NB4 (cell line): Measurements from ENCODE around the gene TMEM86B.

Experiments
- DNase-seq: peaks from one replicate; pipeline ENCODE4 v3.0.0; 2010; ENCODE audit warnings: low read depth
- H3K4me3 ChIP-seq: one replicate; pipeline ENCODE4 v1.5.1; 2011; ENCODE audit warnings: mild to moderate bottlenecking, low read depth, low read length, moderate library complexity
- CTCF ChIP-seq: IDR thresholded peaks from one replicate; pipeline ENCODE4 v1.5.1; 2012; ENCODE audit warnings: low read depth, low read length
- MAX ChIP-seq: IDR thresholded peaks from 2 replicates; pipeline ENCODE4 v1.6.1; 2011; ENCODE audit warnings: low read depth, low read length
- MYC ChIP-seq: IDR thresholded peaks from 2 replicates; pipeline ENCODE4 v1.6.1; 2011; ENCODE audit warnings: low read depth, low read length
- POLR2A ChIP-seq: IDR thresholded peaks from 2 replicates; pipeline ENCODE4 v1.6.1; 2011; ENCODE audit warnings: mild to moderate bottlenecking; ENCODE audit not compliant: insufficient read length; ENCODE audit errors: extremely low read depth

The TMEM86B gene

GRCh38 chr19:55265723-55266386 lies 37.3 kb upstream of the TMEM86B start:
- TF ChIP-seq POLR2A (no peak), MAX (no peak), MYC (no peak)
- H3K4me3 ChIP-seq = no peak overlapping the region
- DNase-seq = no peak

GRCh38 chr19:55265173-55265572 lies 36.6 kb upstream of the TMEM86B start:
- no peak for TF ChIP-seq POLR2A
- no peak for TF ChIP-seq MAX
- no peak for TF ChIP-seq MYC
- no peak for TF ChIP-seq CTCF
- H3K4me3 ChIP-seq = no peak overlapping the region
- no peak for DNase-seq

GRCh38 chr19:55264531-55264930 lies 36.0 kb upstream of the TMEM86B start:
- TF ChIP-seq MAX (no peak), CTCF (no peak), POLR2A (no peak), MYC (no peak)
- H3K4me3 ChIP-seq = no peak overlapping the region
- DNase-seq = no peak

- TF ChIP-seq POLR2A = no peak
- TF ChIP-seq CTCF = no peak
- no peak for TF ChIP-seq MYC
- no peak for TF ChIP-seq MAX
- DNase-seq = no peak
These were observed 33.8 kb upstream of the TMEM86B start for GRCh38 chr19:55262359-55262758.

GRCh38 chr19:55261671-55262126 lies 33.1 kb upstream of the TMEM86B start:
- DNase-seq = no peak
- no peak for TF ChIP-seq MYC
- no peak for TF ChIP-seq CTCF
- TF ChIP-seq MAX = no peak
- TF ChIP-seq POLR2A = no peak
- no peak overlapping the region for H3K4me3 ChIP-seq

More at GRCh38 chr19:55262359-55262758, 33.8 kb upstream of the TMEM86B start:
- no peak overlapping the region for H3K4me3 ChIP-seq

- DNase-seq = peak; percentile 30
- H3K4me3 ChIP-seq = peak overlapping the region; percentile 69
- TF ChIP-seq MAX (no peak), POLR2A (no peak), MYC (no peak), CTCF (no peak)
These were observed 31.1 kb upstream of the TMEM86B start for GRCh38 chr19:55259540-55260210.
